Uterus (tissue), 4 donors: ENCODE measurements around the gene ATP2A2. TPM values are rescaled to one million over a fixed set of nuclear protein-coding genes. Genes with fewer than 3 reads are reported as not detected.
A peak's percentile ranks its signal among the peaks of the same experiment; 100 is the strongest.

Source experiments
- DNase-seq, 2 donors: peaks; one replicate each; pipeline ENCODE4 v3.0.0-alpha.2; 2019 to 2020
- H3K27ac ChIP-seq, 2 donors: fragments of 200-600 bp; sonication (generic); 1 replicate in 1 of 2; 2 replicates in 1 of 2; pipeline ENCODE4 v1.5.1; 2016 to 2018
- H3K27me3 ChIP-seq, 2 donors: fragments of 200-600 bp; sonication (generic); one replicate each; pipeline ENCODE4 v1.5.1; 2018 to 2019; ENCODE audit warnings: control low read depth in 1 of 2
- H3K36me3 ChIP-seq, 2 donors: fragments of 200-600 bp; sonication (generic); one replicate each; pipeline ENCODE4 v1.5.1; 2019; ENCODE audit warnings: control low read depth in 1 of 2
- H3K4me1 ChIP-seq, 2 donors: fragments of 200-600 bp; sonication (generic); one replicate each; pipeline ENCODE4 v1.5.1; 2018 to 2019; ENCODE audit warnings: control low read depth in 1 of 2
- H3K4me3 ChIP-seq, 2 donors: fragments of 200-600 bp; sonication (generic); 1 replicate in 1 of 2; 2 replicates in 1 of 2; pipeline ENCODE4 v1.5.1; 2018 to 2019; ENCODE audit warnings: mild to moderate bottlenecking in 1 of 2
- H3K9me3 ChIP-seq, 2 donors: fragments of 200-600 bp; sonication (generic); one replicate each; pipeline ENCODE4 v1.5.1; 2019; ENCODE audit warnings: control low read depth in 1 of 2
- POLR2A ChIP-seq, 2 donors: fragments of 450-650 bp; IDR thresholded peaks; one replicate each; pipeline ENCODE4 v1.6.1; 2016; ENCODE audit warnings: antibody characterized with exemption in 2 of 2, mild to moderate bottlenecking in 1 of 2, moderate library complexity in 1 of 2
- intact Hi-C: fragments of 100-400 bp; cut with DNase I; formaldehyde crosslinking; loops from one replicate; pipeline ENCODE4 v1.15.1; 2023; ENCODE audit warnings: low total_unique reads
- total RNA-seq, 4 donors: library from RNA; depleted of rRNA in 3 of 4; stranded (reverse); fragments of >200 nt in 3 of 4; gene quantifications; one replicate each; pipeline versions ENCODE4 v1.1.0 to v1.2.4, GENCODE V29; 2014 to 2023
- TF ChIP-seq, protein P1 (sequence below), 4 experiments: fragments of 200-600 bp in 2 of 4; fragments of 450-650 bp in 2 of 4; sonication (generic) in 2 of 4; IDR thresholded peaks; one replicate each; pipeline ENCODE4 v1.5.1; 2016 to 2019; ENCODE audit warnings: antibody characterized with exemption in 4 of 4, mild to moderate bottlenecking in 2 of 4, moderate library complexity in 1 of 4
- donor health status: DM: yes; HTN: yes; CAD: no.

Gene ATP2A2
- total RNA-seq, 4 donors from 2014 or later = 61.5 to 173 (median 97.9) TPM

DNA sequence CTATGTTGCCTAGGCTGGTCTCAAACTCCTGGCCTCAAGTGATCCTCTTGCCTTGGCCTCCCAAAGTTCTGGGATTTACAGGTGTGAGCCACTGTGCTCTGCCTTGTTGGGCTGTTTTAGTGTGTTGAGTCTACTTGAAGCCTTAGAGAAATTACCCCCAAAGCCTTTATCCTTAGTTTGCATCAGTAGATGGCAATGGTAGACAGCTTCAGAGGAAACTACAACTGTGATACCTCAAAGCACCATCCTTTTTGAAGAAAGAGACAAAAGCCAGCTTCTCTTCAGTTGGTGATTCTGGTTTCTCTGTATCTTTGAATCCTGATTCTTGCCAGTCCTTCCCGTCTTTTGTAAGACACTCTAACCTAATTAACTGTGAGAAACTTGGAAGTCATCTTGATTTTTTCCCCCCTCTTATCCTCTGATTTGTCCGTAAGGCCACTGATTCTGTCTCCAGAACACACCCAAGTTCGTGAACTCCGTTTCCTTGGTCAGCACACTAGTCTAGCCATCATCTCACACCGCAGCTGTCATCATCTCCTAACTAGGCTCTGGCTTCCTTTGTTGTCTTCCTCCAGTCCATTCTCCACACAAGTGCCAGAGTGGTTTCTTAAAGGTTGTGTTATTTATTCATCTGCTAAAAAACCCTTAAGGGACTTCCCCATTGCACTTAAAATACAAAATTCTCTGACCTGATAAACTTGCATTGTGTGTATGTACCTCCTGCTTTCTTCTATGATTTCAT lies 20.2 kb downstream of the ATP2A2 start:
- Histone ChIP-seq H3K36me3 (no peaks in the 10 kb centered on the region), H3K4me3 (no peak overlapping the region), H3K9me3 (no peaks in the 10 kb centered on the region), H3K27ac (no peak overlapping the region), H3K4me1 (peaks cover 0 to 6% of the 10 kb centered on the region in 2 donors), H3K27me3 (no peaks in the 10 kb centered on the region)
- intact Hi-C loops = no loop called here
- DNase-seq = no peak
- TF ChIP-seq, protein P1, sequence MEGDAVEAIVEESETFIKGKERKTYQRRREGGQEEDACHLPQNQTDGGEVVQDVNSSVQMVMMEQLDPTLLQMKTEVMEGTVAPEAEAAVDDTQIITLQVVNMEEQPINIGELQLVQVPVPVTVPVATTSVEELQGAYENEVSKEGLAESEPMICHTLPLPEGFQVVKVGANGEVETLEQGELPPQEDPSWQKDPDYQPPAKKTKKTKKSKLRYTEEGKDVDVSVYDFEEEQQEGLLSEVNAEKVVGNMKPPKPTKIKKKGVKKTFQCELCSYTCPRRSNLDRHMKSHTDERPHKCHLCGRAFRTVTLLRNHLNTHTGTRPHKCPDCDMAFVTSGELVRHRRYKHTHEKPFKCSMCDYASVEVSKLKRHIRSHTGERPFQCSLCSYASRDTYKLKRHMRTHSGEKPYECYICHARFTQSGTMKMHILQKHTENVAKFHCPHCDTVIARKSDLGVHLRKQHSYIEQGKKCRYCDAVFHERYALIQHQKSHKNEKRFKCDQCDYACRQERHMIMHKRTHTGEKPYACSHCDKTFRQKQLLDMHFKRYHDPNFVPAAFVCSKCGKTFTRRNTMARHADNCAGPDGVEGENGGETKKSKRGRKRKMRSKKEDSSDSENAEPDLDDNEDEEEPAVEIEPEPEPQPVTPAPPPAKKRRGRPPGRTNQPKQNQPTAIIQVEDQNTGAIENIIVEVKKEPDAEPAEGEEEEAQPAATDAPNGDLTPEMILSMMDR (IDR thresholded peaks at IDR 0.05) = no peak
- TF ChIP-seq POLR2A (IDR thresholded peaks at IDR 0.05) = no peak

DNA sequence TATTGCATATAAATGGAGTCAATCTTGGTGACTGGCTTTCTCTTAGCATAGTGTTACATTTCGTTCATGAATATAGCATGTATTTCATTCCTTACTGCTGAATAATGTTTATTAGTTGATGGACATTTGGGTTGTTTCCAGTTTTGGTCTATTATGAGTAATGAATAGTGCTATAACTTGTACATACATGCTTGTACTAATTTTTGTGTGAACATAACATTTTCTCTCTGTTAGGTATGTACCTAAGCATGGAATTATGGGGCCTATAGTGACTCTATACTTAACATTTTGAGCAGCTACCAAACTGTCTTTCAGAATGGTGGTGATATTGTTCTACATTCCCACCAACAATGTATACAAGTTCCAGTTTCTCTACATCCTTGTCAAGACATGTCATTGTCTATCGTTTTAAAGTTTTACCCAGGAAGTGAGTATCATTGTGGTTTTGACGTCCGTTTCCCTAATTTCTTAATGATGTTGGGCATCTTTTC lies 23.1 kb downstream of the ATP2A2 start:
- TF ChIP-seq, protein P1 (IDR thresholded peaks at IDR 0.05) = no peak
- no peak for TF ChIP-seq POLR2A (IDR thresholded peaks at IDR 0.05)
- Histone ChIP-seq H3K4me3 (no peak overlapping the region), H3K27me3 (no peaks in the 10 kb centered on the region), H3K9me3 (no peaks in the 10 kb centered on the region), H3K27ac (no peak overlapping the region), H3K36me3 (no peaks in the 10 kb centered on the region), H3K4me1 (peaks cover 0 to 6% of the 10 kb centered on the region in 2 donors)
- no peak for DNase-seq
- intact Hi-C loops = no loop called here

DNA sequence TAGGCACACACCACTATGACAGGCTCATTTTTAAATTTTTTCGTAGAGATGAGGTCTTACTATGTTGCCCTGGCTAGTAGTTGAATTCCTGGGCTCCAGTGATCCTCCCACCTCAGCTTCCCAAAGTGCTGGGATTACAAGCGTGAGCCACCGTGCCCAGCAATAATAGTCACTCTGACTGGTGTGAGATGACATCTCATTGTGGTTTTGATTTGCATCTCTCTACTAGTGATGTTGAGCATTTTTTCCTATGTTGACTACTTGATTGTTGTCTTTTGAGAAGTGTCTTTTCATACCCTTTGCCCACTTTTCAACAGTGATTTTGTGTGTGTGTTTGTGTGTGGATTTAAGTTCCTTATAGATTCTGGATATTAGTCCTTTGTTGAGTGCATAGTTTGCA lies 26.3 kb downstream of the ATP2A2 start:
- no peak for DNase-seq
- Histone ChIP-seq H3K27me3 (no peaks in the 10 kb centered on the region), H3K36me3 (no peaks in the 10 kb centered on the region), H3K4me3 (no peak overlapping the region), H3K27ac (no peak overlapping the region), H3K4me1 (no peaks in the 10 kb centered on the region), H3K9me3 (no peaks in the 10 kb centered on the region)
- TF ChIP-seq POLR2A (IDR thresholded peaks at IDR 0.05) = no peak
- TF ChIP-seq, protein P1 (IDR thresholded peaks at IDR 0.05) = no peak
- intact Hi-C loops = no loop called here

DNA sequence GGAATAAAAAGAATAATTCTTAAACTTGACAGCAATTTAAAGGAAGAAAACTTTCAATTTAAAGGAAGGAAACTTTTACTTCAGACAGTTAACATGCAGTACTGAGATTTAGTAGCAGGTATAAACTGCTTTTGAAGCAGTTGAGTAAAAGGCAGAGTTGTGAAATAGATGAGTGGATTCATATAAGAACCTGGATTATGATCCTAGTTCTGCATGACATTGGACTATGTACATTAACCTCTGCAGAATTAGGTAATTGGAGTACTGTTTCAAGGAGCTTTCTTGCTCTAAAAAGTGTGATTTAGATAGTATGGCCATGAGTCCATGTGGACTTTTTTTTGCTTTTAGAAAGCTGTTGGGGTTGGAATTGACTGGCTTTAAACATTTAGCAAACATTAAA lies 29.7 kb downstream of the ATP2A2 start:
- TF ChIP-seq, protein P1 (IDR thresholded peaks at IDR 0.05) = no peak
- TF ChIP-seq POLR2A (IDR thresholded peaks at IDR 0.05) = no peak
- H3K36me3 ChIP-seq = no peaks in the 10 kb centered on the region
- H3K27ac ChIP-seq = peak overlapping the region; percentile 16 to 20
- no peak overlapping the region for H3K4me3 ChIP-seq
- no peaks in the 10 kb centered on the region for H3K9me3 ChIP-seq
- intact Hi-C loops = no loop called here
- no peaks in the 10 kb centered on the region for H3K27me3 ChIP-seq
- no peak for DNase-seq
- H3K4me1 ChIP-seq = no peaks in the 10 kb centered on the region

DNA sequence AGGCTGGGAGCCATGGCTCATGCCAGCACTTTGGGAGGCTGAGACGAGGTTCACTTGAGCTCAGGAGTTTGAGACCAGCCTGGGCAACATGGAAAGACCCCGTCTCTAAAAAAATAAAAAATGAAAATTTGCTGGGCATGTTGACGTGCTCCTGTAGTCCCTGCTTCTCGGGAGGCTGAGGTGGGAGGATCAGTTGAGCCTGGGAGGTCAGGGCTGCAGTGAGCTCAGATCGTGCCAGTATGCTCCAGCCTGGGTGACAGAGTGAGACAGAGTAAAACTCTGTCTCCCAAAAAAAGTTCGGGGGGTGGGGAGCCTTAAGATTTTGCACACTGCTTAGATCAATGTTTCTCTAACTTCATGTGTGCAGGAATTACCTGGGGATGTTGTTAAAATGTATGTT lies 30.9 kb downstream of the ATP2A2 start:
- intact Hi-C loops = no loop called here
- Histone ChIP-seq H3K9me3 (no peaks in the 10 kb centered on the region), H3K36me3 (no peaks in the 10 kb centered on the region), H3K4me1 (peaks cover 0 to 7% of the 10 kb centered on the region in 2 donors), H3K27ac (no peak overlapping the region), H3K27me3 (no peaks in the 10 kb centered on the region), H3K4me3 (no peak overlapping the region)
- TF ChIP-seq, protein P1 (IDR thresholded peaks at IDR 0.05) = no peak
- TF ChIP-seq POLR2A (IDR thresholded peaks at IDR 0.05) = no peak
- no peak for DNase-seq
